ENCODE measurements around the gene ARL6IP4.
A peak's percentile ranks its signal among the peaks of the same experiment; 100 is the strongest.

Gene ARL6IP4

DNA sequence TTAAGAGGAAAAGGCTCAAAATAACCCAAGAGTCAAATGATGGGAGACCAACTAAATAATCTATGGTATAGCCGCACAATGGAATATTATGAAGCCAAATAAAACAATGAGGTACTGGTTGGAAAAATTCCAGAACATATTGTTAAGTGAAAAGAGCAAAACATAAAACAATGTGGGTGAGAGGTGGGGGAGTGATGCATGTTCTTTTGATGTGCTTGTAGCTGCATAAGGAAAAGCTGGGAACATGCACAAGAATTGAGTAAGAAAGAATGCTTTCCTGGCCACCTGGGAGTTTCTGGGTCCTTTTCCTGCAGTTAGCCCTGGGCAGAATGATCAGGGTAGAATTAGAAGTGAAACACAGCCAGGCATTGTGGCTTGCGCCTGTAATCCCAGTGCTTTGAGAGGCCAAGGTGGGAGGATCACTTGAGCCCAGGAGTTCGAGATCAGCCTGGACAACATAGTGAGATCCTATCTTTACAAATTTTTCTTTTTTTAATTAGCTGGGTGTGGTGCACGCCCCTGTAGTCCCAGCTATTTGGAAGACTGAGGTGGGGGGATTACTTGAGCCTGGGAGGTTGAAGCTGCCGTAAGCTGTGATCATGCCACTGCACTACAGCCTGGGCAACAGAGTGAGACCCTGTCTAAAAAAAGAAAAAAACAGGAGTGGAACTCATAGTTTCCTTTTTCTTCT is 22.1 kb upstream of the ARL6IP4 start:
- no peak for DNase-seq (ENCODE audit: low read depth)

DNA sequence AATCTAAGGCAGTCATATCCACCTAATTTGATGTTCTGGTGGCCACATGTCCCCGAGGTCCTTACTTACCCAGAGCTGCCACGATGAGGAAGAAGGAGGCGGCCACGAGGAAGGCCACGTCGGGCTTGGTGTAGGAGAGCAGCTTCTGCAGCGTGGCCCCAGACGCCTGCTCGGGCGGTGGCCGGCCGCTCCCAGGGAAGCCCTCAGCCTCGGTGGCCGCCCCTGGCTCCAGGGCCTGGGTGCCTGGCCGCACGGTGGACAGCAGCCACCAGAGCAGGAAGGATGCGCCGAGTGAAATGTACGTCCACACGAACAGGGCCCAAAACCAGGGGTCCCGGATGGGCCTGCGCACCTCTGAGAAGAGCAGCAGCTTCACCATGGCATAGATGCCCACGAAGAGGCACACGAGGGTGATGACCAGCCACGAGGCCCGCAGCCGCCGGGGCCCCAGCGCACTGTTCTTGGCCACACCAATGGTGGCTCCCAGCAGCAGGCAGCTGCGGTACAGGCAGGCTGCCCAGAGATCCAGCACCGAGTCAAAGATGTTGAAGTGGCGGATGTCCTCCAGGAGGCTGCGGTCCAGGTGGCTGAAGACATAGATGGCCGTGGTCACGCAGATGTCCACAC is 20.8 kb upstream of the ARL6IP4 start:
- DNase-seq (ENCODE audit: low read depth): no peak

DNA sequence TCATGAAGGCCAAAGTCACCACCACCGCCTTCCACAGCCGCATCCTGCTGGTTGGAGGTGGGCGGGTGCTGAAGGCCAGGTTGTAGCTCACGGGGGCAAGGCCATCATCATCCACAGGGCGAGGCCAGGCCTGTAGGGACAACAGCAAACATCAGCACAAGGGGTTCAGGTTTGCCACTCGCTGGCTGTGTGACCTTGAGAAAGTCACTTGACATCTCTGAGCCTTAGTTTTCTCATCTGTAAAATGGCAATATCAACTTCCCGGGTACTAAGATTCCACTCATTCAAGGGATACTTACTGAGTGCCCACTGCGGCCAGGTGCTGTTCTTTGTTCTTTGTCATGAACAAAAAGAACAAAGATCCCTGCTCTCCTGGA is 20.3 kb upstream of the ARL6IP4 start:
- no peak for DNase-seq (ENCODE audit: low read depth)

DNA sequence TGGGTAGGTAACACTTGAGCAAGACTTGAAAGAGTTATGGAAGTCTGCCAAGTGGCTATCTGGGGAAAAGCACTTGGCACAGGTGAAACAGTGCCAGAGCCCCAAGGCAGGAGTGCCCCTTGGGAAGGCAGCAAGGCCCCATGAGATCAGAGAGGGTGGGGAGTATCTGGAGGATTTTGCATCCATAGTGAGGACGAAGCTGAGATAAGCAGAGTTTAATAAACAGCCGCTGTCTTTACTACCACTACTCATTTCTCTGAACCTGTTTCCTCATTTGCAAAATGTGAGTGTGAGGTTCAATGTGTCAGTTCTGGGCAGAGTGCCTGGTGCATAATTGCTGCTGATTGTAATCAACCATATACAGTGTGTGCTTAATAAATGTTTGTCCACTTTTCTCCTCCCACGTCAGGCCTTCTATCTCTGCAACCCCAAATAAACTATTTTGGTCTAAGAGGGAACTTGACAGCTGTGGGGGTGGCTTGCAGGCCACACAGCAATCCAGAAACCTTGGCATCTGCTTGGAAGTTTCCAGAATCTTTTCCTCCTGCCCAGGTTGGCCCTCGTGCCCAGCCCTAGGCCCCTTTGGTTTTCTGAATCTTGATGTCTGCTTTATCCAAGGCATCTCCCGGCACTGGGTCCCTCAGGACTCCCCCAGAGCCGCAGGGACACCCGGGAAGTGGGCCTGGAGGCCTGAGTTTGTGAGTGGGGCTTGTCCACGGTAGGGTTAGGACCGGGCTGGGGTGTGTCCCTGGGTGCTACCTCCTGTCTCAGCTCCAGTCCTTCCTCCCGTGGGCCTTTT is 18.8 kb upstream of the ARL6IP4 start:
- DNase-seq (ENCODE audit: low read depth): no peak

DNA sequence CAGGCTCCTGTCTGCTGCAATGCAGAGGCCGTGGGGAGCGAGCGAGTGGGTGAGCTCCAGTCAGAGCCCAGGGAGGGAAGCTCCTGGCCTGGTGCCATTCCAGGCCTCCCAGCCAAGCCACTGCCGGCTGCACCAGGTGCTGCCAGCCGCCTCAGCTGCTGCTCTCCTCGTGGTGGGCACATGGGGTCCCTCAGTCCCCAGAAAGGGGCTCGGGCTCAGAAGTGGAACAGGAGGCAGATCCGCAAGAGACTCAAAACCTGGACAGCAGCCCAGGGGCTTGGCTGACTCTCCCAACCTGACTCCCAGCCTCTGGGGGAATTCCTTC is 16.6 kb upstream of the ARL6IP4 start:
- no peak for DNase-seq (ENCODE audit: low read depth)

DNA sequence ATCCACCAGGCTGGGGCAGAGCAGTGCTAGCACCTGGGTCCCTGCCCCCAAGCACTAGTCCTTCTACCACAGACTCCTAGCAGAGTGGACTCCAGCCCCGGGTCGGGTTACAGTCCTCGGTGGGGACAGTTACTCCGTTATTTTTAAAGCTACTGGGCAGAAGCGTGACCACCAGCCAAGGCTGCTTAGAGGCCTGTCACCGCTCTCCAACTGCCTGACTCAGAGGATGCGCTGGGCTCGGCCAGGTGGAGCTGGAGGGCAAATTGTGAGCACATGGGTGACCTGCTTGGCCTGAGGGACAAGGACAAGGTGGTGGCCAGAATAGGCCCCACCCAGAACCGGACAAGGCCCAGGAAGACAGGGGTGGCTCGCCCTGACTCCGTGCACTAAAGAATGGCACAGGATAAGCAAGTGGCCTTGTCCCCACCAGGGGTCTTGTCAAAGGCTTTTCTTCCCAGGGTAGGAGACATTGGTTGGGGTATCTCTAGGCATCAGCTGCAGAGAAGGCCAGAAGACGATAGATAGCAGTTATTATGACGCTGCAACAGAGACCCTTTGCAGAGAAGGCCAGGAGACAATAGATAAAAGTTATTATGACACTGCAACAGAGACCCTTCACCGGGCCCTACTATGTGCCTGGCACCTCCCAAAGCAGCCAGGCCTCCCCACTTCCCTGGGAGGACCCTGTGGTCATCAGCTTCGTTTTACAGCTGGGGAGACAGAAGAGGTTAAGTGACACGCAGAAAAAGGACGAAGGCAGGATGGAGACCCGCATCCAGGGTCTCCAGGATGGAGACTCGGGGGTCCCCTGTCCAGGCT is 15.8 kb upstream of the ARL6IP4 start:
- DNase-seq (ENCODE audit: low read depth): no peak

DNA sequence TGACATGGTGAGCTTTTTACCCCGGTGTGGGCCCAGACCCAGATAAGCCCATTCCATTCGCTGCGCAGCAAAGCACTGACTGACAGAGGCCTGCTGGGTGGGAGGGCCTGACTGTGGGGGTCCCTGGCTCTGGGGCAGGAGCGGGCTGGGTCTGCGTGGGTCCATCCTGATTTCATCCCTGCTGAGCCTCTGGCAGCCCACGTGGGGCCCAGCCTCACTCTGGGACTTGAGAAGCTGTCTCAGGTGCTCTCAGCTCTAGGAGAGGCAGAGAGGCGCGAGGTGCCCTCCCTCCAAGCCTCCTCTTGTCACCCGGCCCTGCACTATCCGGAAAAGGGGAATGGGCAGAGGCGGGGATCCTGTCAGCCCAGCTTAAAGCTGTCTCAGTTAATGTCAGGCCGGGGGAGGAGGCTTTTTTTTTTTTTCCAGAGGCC is 15.1 kb upstream of the ARL6IP4 start:
- no peak for DNase-seq (ENCODE audit: low read depth)

DNA sequence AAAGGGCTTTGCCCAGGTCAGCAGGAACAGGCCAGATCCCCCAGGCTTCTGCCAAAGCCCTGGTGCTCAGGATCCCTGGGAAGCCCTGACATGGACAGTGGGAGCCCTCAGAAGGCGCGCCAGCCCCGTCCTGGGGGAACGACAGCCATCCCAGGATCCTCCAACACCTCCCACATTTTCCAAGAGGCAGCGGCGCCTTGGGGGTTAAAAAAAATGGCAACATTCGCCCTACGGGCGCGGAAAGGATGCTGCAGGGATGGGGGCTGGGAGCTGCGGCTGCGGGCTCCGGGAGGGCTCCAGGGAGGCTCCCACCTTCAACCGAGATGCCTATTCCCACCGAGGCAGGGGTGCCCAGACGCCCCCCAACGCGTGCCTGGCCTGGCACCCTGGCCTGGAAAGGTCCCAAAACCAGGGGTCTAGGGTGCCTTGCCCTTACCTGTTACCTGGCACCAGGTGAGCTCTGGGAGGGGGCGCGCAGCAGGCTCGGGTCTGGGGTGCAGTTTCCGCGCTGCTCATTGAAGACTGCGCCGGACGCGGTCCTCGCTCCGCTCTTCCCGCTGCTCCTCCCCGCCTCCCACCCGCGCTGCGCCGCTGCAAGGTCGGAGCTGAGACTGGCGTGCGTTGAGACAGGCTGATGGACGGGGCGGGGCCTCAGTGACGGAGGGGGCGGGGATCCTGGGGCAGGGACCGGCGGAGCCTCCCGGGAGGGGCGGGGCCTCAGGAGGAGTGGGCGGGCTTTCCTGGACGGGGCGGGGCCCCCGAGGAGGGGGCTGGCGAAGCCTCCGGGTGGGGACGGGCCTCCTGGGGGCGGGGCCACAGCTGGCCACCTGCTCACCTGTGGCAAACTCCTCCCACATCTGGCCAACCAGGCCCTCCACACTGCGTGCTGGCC is 14.4 kb upstream of the ARL6IP4 start, which contains the start of gene ABCB9:
Gene ABCB9 (minus strand): TSS at position 613 of the 892 bp plus-strand sequence. CDS start 6,228 bp downstream, outside the sequence.
- DNase-seq (ENCODE audit: low read depth): peak; percentile 89

DNA sequence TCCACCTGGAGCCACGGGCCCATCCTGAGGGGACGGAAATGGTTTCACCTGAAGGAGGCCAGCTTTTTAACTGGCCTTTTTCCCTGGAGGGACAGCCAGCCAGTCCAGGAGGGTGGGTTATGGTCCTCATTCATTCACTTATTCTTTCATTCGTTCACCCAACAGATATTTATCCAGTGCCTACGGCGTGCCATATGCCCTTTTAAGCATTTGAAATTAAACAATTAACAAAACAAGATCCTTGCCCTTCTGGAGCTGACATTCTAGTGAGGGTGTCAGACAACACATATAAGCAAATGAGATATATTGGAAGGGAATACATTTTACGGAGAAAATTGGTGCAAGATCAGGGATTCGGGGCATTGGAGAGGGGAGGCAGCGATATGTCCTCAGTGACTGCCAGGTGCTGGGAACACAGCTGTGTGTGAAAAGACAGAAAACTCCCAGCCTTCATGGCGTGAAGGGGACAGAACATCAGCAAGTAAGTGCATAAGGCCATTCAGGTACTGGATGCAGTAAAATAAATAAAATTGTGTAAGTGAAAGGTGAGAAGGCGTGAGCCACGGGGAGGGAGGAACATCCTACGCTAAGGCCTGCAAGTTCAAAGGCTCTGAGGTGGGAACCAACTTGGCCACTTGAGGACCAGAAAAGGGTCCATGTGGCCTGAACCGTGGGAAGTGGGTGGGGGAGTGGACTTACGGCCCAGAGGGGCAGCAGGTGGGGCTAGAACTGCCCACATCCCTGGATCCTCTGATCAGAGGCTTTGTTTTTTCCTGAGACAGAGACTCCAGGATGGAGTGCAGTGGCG is 13.5 kb upstream of the ARL6IP4 start:
- DNase-seq (ENCODE audit: low read depth): no peak

DNA sequence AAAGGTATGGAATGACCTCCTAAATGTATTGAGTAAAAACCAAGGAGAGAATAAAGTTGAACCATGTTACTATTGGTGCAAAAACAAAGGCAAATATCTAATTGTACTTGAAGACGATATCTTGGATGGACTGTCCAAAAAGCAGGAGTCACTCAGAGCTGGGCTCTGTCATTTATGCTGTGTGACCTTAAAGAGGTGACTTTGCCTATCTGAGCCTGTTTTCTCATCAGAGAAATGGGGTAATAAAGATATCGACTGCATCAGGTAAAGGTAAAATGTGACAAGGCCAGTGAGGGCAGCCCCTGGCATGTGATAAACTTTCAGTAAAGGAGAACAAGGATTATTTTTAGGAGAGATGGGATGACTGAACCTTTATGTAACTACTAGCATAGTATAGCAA is 12.4 kb upstream of the ARL6IP4 start:
- no peak for DNase-seq (ENCODE audit: low read depth)

DNA sequence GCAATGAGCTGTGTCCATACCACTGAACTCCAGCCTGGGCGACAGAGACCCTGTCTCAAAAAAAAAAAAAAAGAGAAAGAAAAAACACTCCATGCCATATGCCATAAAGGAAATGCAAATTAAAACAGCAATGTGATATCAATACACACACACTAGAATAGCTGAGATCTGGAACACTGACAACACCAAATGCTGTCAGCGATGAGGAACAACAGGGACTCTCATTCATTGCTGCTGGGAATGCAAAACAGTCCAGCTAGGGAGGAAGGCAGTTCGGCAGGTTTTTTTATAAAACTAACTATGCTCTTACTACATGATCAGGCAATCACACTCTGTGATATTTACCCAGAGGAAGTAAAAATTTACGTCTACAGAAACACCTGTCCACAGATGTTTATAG is 10.8 kb upstream of the ARL6IP4 start:
- DNase-seq (ENCODE audit: low read depth): no peak

DNA sequence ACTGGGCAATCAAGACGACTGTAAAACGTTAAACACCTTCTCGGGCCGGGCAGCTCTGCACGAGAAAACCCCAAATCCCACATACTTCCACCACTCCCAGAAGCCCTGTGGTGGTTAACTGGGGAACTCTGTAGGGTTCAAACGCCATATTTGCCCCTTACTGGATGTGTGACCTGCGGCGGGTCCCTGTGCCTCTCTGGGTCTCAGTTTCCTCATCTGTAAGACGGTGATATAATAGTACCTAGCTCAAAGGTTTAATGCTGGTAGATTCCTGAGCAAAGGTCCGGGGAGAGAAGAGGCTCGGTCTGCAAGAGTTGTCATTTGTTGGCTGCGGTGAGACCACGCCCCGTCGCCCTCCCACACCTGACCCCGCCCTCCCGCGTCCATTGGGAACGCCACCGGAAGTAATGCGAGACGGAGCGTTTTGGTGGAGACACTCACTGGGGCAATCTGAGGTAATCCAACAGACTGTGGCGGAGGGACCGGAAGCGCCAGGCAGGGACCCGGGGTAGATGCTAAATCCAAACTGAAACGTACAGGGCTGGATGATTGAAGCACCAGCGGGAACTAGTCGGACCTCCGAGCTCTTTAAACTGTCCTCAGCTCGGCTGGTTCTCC is 6.1 kb upstream of the ARL6IP4 start:
- peak; percentile 97 for DNase-seq (ENCODE audit: low read depth)

DNA sequence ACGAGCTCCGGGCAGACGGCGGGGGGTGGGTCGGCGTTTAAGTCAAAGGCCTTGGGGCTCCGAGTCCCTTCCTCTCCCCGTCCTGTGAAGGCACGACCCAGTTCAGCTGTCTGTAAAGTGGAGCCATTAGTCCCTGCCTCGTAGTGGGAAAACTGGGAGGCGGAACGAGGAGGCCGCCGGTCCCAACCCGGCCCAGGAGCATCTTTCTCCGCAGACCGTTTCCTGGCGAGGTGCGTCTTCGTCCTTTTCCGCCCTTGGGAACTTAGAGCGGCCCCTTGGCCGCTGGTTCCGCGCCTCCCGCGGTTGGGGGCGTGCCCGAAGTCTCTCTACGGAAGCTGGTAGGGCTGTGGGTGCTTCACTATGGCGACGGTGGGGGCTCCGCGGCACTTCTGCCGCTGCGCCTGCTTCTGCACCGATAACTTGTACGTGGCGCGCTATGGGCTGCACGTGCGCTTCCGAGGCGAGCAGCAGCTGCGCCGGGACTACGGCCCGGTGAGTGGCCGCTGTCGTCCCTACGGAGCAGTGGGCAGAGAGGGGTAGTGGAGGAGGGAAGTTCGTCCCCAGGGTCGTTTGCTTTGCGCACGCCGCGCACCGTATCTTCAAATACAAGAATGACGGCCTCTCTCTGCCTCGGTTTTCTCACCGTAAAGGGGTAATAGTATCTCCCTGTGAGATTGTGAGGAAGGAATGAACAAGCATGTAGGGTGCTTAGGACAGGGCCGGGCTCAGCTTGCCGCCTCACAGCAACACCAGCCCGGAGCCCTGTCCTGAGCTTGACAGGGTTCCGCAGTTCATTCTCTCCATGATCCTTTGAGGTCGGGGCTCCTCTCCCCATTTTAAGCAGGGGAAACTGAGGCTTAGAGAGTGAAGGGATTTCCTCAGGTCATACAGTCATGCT is 5.3 kb upstream of the ARL6IP4 start, which contains the start of gene OGFOD2:
Gene OGFOD2 (plus strand): TSS at position 353 of the 898 bp plus-strand sequence. CDS start 8 bp downstream, at position 361.
- DNase-seq (ENCODE audit: low read depth): peak; percentile 88

DNA sequence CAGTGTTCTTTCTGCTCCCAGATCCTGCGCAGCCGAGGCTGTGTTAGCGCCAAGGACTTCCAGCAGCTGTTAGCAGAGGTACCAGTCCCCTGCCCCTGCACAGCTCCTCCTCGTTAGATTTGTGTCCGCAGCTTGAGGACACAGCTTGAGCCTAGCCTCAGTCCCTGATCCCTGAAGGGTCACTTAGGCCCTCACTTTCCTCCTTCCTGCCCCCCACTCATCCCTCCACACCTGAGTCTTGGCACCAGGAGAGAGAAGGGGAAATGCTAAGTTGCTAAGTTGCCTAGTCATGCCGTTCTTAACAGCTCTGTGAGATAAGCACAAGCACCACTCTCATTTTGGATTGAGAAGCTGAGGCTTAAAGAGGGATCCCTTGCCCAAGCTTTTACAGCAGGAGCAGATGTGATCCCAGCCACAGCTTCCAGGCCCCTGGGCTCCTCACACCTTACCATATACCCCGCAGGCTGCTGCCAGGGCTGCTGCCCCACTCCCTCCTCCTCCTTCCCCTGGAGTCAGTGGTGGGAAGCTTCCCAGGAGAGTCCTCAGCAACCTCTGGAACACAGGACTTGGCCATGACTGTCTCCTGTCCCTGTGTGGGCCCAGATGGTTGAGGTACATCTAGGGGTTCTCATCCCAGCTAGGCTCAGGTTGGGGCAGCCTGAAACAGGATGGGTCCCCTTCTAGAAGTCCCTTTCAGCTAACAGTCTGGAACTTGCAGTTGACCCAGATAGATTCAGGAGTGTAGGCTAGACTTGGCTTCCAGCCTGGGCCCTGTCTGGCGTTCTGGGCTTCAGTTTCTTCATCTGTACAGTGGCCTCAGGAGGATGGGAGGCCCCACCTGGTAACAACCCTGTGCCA is 4.5 kb upstream of the ARL6IP4 start:
- DNase-seq (ENCODE audit: low read depth): no peak

DNA sequence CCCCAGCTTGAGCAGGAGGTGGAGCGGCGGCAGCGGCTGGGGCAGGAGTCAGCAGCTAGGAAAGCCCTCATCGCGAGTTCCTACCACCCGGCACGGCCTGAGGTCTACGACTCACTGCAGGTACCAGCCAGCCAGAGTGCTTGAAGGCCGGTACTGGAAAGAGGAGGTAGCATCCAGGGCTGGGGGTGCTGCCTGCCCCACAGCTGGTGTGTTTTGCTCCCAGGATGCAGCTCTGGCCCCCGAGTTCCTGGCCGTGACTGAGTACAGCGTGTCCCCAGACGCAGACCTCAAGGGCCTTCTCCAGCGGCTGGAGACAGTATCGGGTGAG is 3.9 kb upstream of the ARL6IP4 start:
- DNase-seq (ENCODE audit: low read depth): no peak

DNA sequence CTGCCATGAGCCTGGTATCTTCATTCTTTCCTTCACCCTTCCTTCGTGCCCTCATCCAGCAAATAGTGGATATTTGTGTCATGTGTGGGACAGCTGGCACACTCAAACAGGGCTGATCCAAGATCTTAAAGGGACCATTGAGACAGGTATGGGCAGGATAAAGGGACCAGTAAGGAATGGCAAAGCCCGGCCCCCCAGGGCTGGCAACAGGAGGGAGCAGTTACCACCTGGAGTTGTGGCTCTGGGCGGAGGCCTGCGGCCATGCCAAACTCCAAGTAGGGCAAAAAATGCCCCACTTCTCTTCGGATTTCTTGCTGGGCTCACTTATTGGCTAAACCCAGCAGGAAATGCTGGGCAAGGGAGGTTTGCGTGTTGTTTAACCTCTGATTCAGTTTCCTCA is 3.3 kb upstream of the ARL6IP4 start:
- no peak for DNase-seq (ENCODE audit: low read depth)

DNA sequence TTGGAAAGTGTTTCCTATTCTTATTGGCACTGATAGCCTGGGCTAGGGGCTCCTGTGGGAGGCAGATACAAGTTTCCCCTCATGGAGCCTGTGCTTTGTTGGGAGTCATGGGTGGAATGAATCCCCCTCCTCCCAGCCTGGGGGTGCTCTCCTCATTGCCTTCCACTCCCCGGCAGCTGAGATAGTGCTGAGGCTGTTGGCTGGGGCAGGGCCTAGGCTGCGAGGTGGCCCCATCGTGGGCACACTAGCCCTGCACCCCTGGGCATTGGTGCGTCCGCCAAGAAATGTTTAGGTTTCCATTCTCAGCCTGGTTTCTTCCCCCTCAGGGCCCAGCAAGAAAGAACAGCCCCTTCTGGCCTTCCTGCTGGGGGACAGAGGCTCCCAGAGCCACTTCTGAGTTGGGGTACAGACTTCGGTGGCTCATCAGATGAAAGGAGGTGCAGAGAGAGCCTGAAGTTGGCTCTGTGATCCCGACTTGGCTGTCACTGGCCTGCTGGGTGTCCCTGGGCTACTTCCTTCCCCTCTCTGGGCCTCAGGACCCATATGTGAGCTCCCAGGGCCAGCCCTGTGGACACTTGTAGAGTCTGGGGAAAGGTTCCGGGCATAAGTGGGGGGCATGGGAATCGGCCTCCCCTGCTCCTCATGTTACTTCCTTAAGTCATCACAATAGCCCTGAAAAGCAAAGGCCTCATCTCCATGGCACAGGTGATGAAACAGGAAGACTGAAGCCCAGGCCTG is 2.7 kb upstream of the ARL6IP4 start:
- no peak for DNase-seq (ENCODE audit: low read depth)

Measured in activated T-helper 1 cell treated with Interleukin-2 at 50 U/mL for 16 hours (primary cell).